ENCODE results near the gene MITF.

The MITF gene

GRCh38 chr3:69866988-69867720 lies 127.9 kb downstream of the MITF start:
- Histone ChIP-seq H3K4me1 (ENCODE audit: control insufficient read depth in 1 of 2, insufficient read depth in 2 of 2, low read length in 2 of 2) (peaks cover 6 to 30% of the 10 kb centered on the region in 2 donors), H3K36me3 (ENCODE audit: control insufficient read depth in 1 of 2, insufficient read depth in 2 of 2, low read length in 2 of 2) (no peaks in the 10 kb centered on the region), H3K27ac (ENCODE audit: low read length) (peak overlapping the region; percentile 67), H3K4me3 (ENCODE audit: low read depth in 1 of 2, low read length in 2 of 2) (peak overlapping the region; percentile 35 to 49), H3K9me3 (ENCODE audit: control insufficient read depth in 1 of 2, low read length in 2 of 2) (no peaks in the 10 kb centered on the region), H3K27me3 (ENCODE audit: low read depth, low read length) (no peaks in the 10 kb centered on the region)

- no peaks in the 10 kb centered on the region for H3K36me3 ChIP-seq (ENCODE audit: control insufficient read depth in 1 of 2, insufficient read depth in 2 of 2, low read length in 2 of 2)
- no peak overlapping the region for H3K4me3 ChIP-seq (ENCODE audit: low read depth in 1 of 2, low read length in 2 of 2)
- peak overlapping the region; percentile 33 for H3K27ac ChIP-seq (ENCODE audit: low read length)
- peaks cover 6 to 31% of the 10 kb centered on the region in 2 donors for H3K4me1 ChIP-seq (ENCODE audit: control insufficient read depth in 1 of 2, insufficient read depth in 2 of 2, low read length in 2 of 2)
- H3K9me3 ChIP-seq (ENCODE audit: control insufficient read depth in 1 of 2, low read length in 2 of 2) = no peaks in the 10 kb centered on the region
- no peaks in the 10 kb centered on the region for H3K27me3 ChIP-seq (ENCODE audit: low read depth, low read length)
These were observed 128.8 kb downstream of the MITF start for GRCh38 chr3:69867941-69868505.

- no peak overlapping the region for H3K27ac ChIP-seq (ENCODE audit: low read length)
- peaks cover 6 to 31% of the 10 kb centered on the region in 2 donors for H3K4me1 ChIP-seq (ENCODE audit: control insufficient read depth in 1 of 2, insufficient read depth in 2 of 2, low read length in 2 of 2)
- no peaks in the 10 kb centered on the region for H3K36me3 ChIP-seq (ENCODE audit: control insufficient read depth in 1 of 2, insufficient read depth in 2 of 2, low read length in 2 of 2)
- no peak overlapping the region for H3K4me3 ChIP-seq (ENCODE audit: low read depth in 1 of 2, low read length in 2 of 2)
- no peaks in the 10 kb centered on the region for H3K27me3 ChIP-seq (ENCODE audit: low read depth, low read length)
- no peaks in the 10 kb centered on the region for H3K9me3 ChIP-seq (ENCODE audit: control insufficient read depth in 1 of 2, low read length in 2 of 2)
These were observed 129.7 kb downstream of the MITF start for GRCh38 chr3:69868841-69869420.

- Histone ChIP-seq H3K27ac (ENCODE audit: low read length) (no peak overlapping the region), H3K9me3 (ENCODE audit: control insufficient read depth in 1 of 2, low read length in 2 of 2) (no peaks in the 10 kb centered on the region), H3K27me3 (ENCODE audit: low read depth, low read length) (no peaks in the 10 kb centered on the region), H3K36me3 (ENCODE audit: control insufficient read depth in 1 of 2, insufficient read depth in 2 of 2, low read length in 2 of 2) (no peaks in the 10 kb centered on the region), H3K4me1 (ENCODE audit: control insufficient read depth in 1 of 2, insufficient read depth in 2 of 2, low read length in 2 of 2) (peaks cover 6 to 25% of the 10 kb centered on the region in 2 donors), H3K4me3 (ENCODE audit: low read depth in 1 of 2, low read length in 2 of 2) (no peak overlapping the region)
These were observed 130.4 kb downstream of the MITF start for GRCh38 chr3:69869643-69870042.

- no peaks in the 10 kb centered on the region for H3K36me3 ChIP-seq (ENCODE audit: control insufficient read depth in 1 of 2, insufficient read depth in 2 of 2, low read length in 2 of 2)
- no peaks in the 10 kb centered on the region for H3K9me3 ChIP-seq (ENCODE audit: control insufficient read depth in 1 of 2, low read length in 2 of 2)
- peaks cover 6 to 12% of the 10 kb centered on the region in 2 donors for H3K4me1 ChIP-seq (ENCODE audit: control insufficient read depth in 1 of 2, insufficient read depth in 2 of 2, low read length in 2 of 2)
- H3K4me3 ChIP-seq (ENCODE audit: low read depth in 1 of 2, low read length in 2 of 2) = no peak overlapping the region
- no peak overlapping the region for H3K27ac ChIP-seq (ENCODE audit: low read length)
- no peaks in the 10 kb centered on the region for H3K27me3 ChIP-seq (ENCODE audit: low read depth, low read length)
These were observed 132.0 kb downstream of the MITF start for GRCh38 chr3:69871251-69871650.

GRCh38 chr3:69871868-69872267 lies 132.6 kb downstream of the MITF start:
- H3K4me1 ChIP-seq (ENCODE audit: control insufficient read depth in 1 of 2, insufficient read depth in 2 of 2, low read length in 2 of 2) = peaks cover 6% of the 10 kb centered on the region in 2 donors
- no peaks in the 10 kb centered on the region for H3K9me3 ChIP-seq (ENCODE audit: control insufficient read depth in 1 of 2, low read length in 2 of 2)
- H3K27ac ChIP-seq (ENCODE audit: low read length) = no peak overlapping the region
- no peak overlapping the region for H3K4me3 ChIP-seq (ENCODE audit: low read depth in 1 of 2, low read length in 2 of 2)
- H3K36me3 ChIP-seq (ENCODE audit: control insufficient read depth in 1 of 2, insufficient read depth in 2 of 2, low read length in 2 of 2) = no peaks in the 10 kb centered on the region
- no peaks in the 10 kb centered on the region for H3K27me3 ChIP-seq (ENCODE audit: low read depth, low read length)

- H3K9me3 ChIP-seq (ENCODE audit: control insufficient read depth in 1 of 2, low read length in 2 of 2) = no peaks in the 10 kb centered on the region
- H3K36me3 ChIP-seq (ENCODE audit: control insufficient read depth in 1 of 2, insufficient read depth in 2 of 2, low read length in 2 of 2) = no peaks in the 10 kb centered on the region
- no peaks in the 10 kb centered on the region for H3K27me3 ChIP-seq (ENCODE audit: low read depth, low read length)
- H3K4me3 ChIP-seq (ENCODE audit: low read depth in 1 of 2, low read length in 2 of 2) = no peak overlapping the region
- H3K4me1 ChIP-seq (ENCODE audit: control insufficient read depth in 1 of 2, insufficient read depth in 2 of 2, low read length in 2 of 2) = peaks cover 4 to 6% of the 10 kb centered on the region in 2 donors
- no peak overlapping the region for H3K27ac ChIP-seq (ENCODE audit: low read length)
These were observed 133.6 kb downstream of the MITF start for GRCh38 chr3:69872783-69873378.

- Histone ChIP-seq H3K4me1 (ENCODE audit: control insufficient read depth in 1 of 2, insufficient read depth in 2 of 2, low read length in 2 of 2) (peaks cover 2 to 4% of the 10 kb centered on the region in 2 donors), H3K4me3 (ENCODE audit: low read depth in 1 of 2, low read length in 2 of 2) (no peak overlapping the region), H3K27ac (ENCODE audit: low read length) (no peak overlapping the region)
These were observed 136.8 kb downstream of the MITF start for GRCh38 chr3:69876073-69876472.

GRCh38 chr3:69878254-69878653 lies 139.0 kb downstream of the MITF start:
- Histone ChIP-seq H3K27me3 (ENCODE audit: low read depth, low read length) (no peaks in the 10 kb centered on the region), H3K4me1 (ENCODE audit: control insufficient read depth in 1 of 2, insufficient read depth in 2 of 2, low read length in 2 of 2) (peaks cover 0 to 3% of the 10 kb centered on the region in 2 donors), H3K27ac (ENCODE audit: low read length) (no peak overlapping the region), H3K9me3 (ENCODE audit: control insufficient read depth in 1 of 2, low read length in 2 of 2) (no peaks in the 10 kb centered on the region), H3K4me3 (ENCODE audit: low read depth in 1 of 2, low read length in 2 of 2) (no peak overlapping the region), H3K36me3 (ENCODE audit: control insufficient read depth in 1 of 2, insufficient read depth in 2 of 2, low read length in 2 of 2) (no peaks in the 10 kb centered on the region)

More at GRCh38 chr3:69876073-69876472, 136.8 kb downstream of the MITF start:
- Histone ChIP-seq H3K27me3 (ENCODE audit: low read depth, low read length) (no peaks in the 10 kb centered on the region), H3K36me3 (ENCODE audit: control insufficient read depth in 1 of 2, insufficient read depth in 2 of 2, low read length in 2 of 2) (no peaks in the 10 kb centered on the region), H3K9me3 (ENCODE audit: control insufficient read depth in 1 of 2, low read length in 2 of 2) (no peaks in the 10 kb centered on the region)

- no peaks in the 10 kb centered on the region for H3K36me3 ChIP-seq (ENCODE audit: control insufficient read depth in 1 of 2, insufficient read depth in 2 of 2, low read length in 2 of 2)
- peaks cover 0 to 3% of the 10 kb centered on the region in 2 donors for H3K4me1 ChIP-seq (ENCODE audit: control insufficient read depth in 1 of 2, insufficient read depth in 2 of 2, low read length in 2 of 2)
- no peak overlapping the region for H3K4me3 ChIP-seq (ENCODE audit: low read depth in 1 of 2, low read length in 2 of 2)
These were observed 139.8 kb downstream of the MITF start for GRCh38 chr3:69879051-69879450.

GRCh38 chr3:69880069-69880640 lies 140.9 kb downstream of the MITF start:
- Histone ChIP-seq H3K4me1 (ENCODE audit: control insufficient read depth in 1 of 2, insufficient read depth in 2 of 2, low read length in 2 of 2) (peaks cover 0 to 3% of the 10 kb centered on the region in 2 donors), H3K4me3 (ENCODE audit: low read depth in 1 of 2, low read length in 2 of 2) (no peak overlapping the region), H3K27ac (ENCODE audit: low read length) (no peak overlapping the region), H3K36me3 (ENCODE audit: control insufficient read depth in 1 of 2, insufficient read depth in 2 of 2, low read length in 2 of 2) (no peaks in the 10 kb centered on the region), H3K9me3 (ENCODE audit: control insufficient read depth in 1 of 2, low read length in 2 of 2) (no peaks in the 10 kb centered on the region), H3K27me3 (ENCODE audit: low read depth, low read length) (no peaks in the 10 kb centered on the region)

More at GRCh38 chr3:69879051-69879450, 139.8 kb downstream of the MITF start:
- Histone ChIP-seq H3K27me3 (ENCODE audit: low read depth, low read length) (no peaks in the 10 kb centered on the region), H3K27ac (ENCODE audit: low read length) (no peak overlapping the region), H3K9me3 (ENCODE audit: control insufficient read depth in 1 of 2, low read length in 2 of 2) (no peaks in the 10 kb centered on the region)
